Measurements from ENCODE around the gene B3GNT4. TPM values are rescaled to one million over a fixed set of nuclear protein-coding genes. Genes with fewer than 3 reads are reported as not detected.
"Not testable (repeated sequence)": the region's sequence is repeated elsewhere in the genome, so short reads cannot be mapped to it uniquely, and the experiment has no call there.

The B3GNT4 gene
- total RNA-seq, 4 donors from 2014 or later, result 3.3 to 12.9 (median 5.6) TPM

- Histone ChIP-seq H3K36me3 (peaks cover 63% of the 10 kb centered on the region), H3K4me1 (no peaks in the 10 kb centered on the region), H3K27ac (no peak overlapping the region), H3K4me3 (no peak overlapping the region), H3K9me3 (no peaks in the 10 kb centered on the region), H3K27me3 (no peaks in the 10 kb centered on the region)
- 90% methylated on average over 1 of the region's 1 CpG for WGBS
- DNase-seq (ENCODE audit: low spot score in 2 of 2), result no peak
- TF ChIP-seq POLR2A (IDR thresholded peaks at IDR 0.05) (no peak), EP300 (IDR thresholded peaks at IDR 0.05) (no peak), POLR2AphosphoS5 (IDR thresholded peaks at IDR 0.05) (no peak)
- TF ChIP-seq, protein P1, sequence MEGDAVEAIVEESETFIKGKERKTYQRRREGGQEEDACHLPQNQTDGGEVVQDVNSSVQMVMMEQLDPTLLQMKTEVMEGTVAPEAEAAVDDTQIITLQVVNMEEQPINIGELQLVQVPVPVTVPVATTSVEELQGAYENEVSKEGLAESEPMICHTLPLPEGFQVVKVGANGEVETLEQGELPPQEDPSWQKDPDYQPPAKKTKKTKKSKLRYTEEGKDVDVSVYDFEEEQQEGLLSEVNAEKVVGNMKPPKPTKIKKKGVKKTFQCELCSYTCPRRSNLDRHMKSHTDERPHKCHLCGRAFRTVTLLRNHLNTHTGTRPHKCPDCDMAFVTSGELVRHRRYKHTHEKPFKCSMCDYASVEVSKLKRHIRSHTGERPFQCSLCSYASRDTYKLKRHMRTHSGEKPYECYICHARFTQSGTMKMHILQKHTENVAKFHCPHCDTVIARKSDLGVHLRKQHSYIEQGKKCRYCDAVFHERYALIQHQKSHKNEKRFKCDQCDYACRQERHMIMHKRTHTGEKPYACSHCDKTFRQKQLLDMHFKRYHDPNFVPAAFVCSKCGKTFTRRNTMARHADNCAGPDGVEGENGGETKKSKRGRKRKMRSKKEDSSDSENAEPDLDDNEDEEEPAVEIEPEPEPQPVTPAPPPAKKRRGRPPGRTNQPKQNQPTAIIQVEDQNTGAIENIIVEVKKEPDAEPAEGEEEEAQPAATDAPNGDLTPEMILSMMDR (IDR thresholded peaks at IDR 0.05), result no peak
Measured at GRCh38 chr12:122245553-122245952, 42.0 kb downstream of the B3GNT4 start.

DNA sequence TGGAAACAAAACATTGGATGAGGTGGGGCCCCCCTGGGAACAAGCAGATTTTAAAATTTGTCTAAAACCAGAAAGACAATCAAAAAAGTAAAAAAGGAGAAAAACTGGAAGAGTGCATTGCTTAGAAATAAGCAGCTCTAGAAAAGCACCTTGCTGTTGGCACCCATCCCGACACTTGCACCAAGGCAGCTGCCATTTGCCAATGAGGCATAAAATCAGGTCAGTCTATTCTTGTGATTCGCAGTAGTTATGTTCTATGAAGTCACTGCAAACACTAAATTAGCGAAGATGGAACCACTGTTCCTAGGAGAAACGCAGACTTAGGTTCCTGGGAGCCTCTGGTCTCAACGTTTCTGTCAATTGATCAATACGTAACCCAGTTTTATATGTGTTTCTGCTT lies 46.5 kb downstream of the B3GNT4 start:
- no peak overlapping the region for H3K4me3 ChIP-seq
- TF ChIP-seq POLR2A (IDR thresholded peaks at IDR 0.05), result no peak
- TF ChIP-seq EP300 (IDR thresholded peaks at IDR 0.05), result no peak
- TF ChIP-seq, protein P1 (IDR thresholded peaks at IDR 0.05), result no peak
- TF ChIP-seq POLR2AphosphoS5 (IDR thresholded peaks at IDR 0.05), result no peak
- 90% methylated on average over 6 of the region's 6 CpGs for WGBS
- no peaks in the 10 kb centered on the region for H3K9me3 ChIP-seq
- DNase-seq (ENCODE audit: low spot score in 2 of 2), result no peak
- H3K4me1 ChIP-seq, result no peaks in the 10 kb centered on the region
- H3K36me3 ChIP-seq, result peaks cover 56% of the 10 kb centered on the region
- no peaks in the 10 kb centered on the region for H3K27me3 ChIP-seq
- H3K27ac ChIP-seq, result no peak overlapping the region

DNA sequence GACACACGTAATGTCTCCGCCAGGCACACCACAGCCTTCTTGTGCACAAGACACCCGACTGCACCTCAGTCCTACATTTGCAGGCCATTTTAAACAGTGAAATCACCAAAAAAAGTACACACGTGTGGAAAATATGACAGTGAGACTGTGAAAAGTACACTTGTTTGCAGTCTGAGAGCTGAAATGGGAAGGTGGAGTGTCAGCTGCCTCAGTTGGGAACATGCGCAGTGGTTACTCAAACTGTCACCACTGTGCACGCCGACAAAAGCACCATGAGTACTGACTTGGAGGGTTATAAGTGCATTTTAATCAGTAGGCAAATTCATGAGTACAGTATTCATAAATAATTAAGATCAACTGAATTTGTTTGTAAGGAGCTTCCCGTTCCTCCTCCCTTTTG lies 47.0 kb downstream of the B3GNT4 start:
- TF ChIP-seq POLR2A (IDR thresholded peaks at IDR 0.05), result no peak
- TF ChIP-seq POLR2AphosphoS5 (IDR thresholded peaks at IDR 0.05), result no peak
- TF ChIP-seq, protein P1 (IDR thresholded peaks at IDR 0.05), result no peak
- no peak for TF ChIP-seq EP300 (IDR thresholded peaks at IDR 0.05)
- 94% methylated on average over 8 of the region's 8 CpGs for WGBS
- no peak overlapping the region for H3K27ac ChIP-seq
- H3K4me1 ChIP-seq, result no peaks in the 10 kb centered on the region
- no peak overlapping the region for H3K4me3 ChIP-seq
- H3K27me3 ChIP-seq, result no peaks in the 10 kb centered on the region
- no peaks in the 10 kb centered on the region for H3K9me3 ChIP-seq
- no peak for DNase-seq (ENCODE audit: low spot score in 2 of 2)
- H3K36me3 ChIP-seq, result peaks cover 56% of the 10 kb centered on the region

GRCh38 chr12:122258462-122258861 lies 55.0 kb downstream of the B3GNT4 start:
- H3K9me3 ChIP-seq; H3K4me1 ChIP-seq; H3K27ac ChIP-seq; DNase-seq (ENCODE audit: low spot score in 2 of 2); H3K4me3 ChIP-seq; H3K27me3 ChIP-seq: not testable (repeated sequence)
- 100% methylated on average over 4 of the region's 4 CpGs for WGBS
- peaks cover 80% of the 10 kb centered on the region for H3K36me3 ChIP-seq

Other genes starting within 250 kb of the B3GNT4 start
- gene BCL7A, start 181.8 kb upstream of the B3GNT4 start, total RNA-seq, result 10 to 100 TPM; 15.9 to 30.9 (median 22.7) TPM
- gene MLXIP, start 125.0 kb upstream of the B3GNT4 start, total RNA-seq, result 10 to 100 TPM; 25.2 to 91.4 (median 35.4) TPM
- gene IL31, start 29.5 kb upstream of the B3GNT4 start, total RNA-seq, result not detected
- 1 to 10 TPM in 1 of 4 donors, not detected in 3; 1.1 TPM for gene LRRC43, start 20.6 kb upstream of the B3GNT4 start, total RNA-seq
- 10 to 100 TPM; 33.3 to 58.3 (median 53.3) TPM for gene DIABLO, start 22.3 kb downstream of the B3GNT4 start, total RNA-seq
- gene VPS33A, start 62.8 kb downstream of the B3GNT4 start, total RNA-seq, result 10 to 100 TPM; 13.6 to 19.4 (median 15.1) TPM
- gene CLIP1, start 219.0 kb downstream of the B3GNT4 start, total RNA-seq, result 100 to 1,000 TPM; 107 to 170 (median 149) TPM

Measured in suprapubic skin (tissue), 4 donors.